DND-41 (cell line): ENCODE results near the gene ARSB.

Experiments used
- ATAC-seq: fragments of 200-7000 bp; cut with Tn5 transposase; 3 replicates; pipeline ENCODE4 v1.9.1; 2021; ENCODE audit warnings: low read depth; ENCODE audit not compliant: insufficient read depth
- DNase-seq: peaks from one replicate; pipeline ENCODE4 v3.0.0-alpha.2; 2020
- H2AFZ ChIP-seq: 2 replicates; pipeline ENCODE4 v1.6.0; 2012; ENCODE audit warnings: low read depth, low read length
- H3K27ac ChIP-seq: 2 replicates; pipeline ENCODE4 v1.5.1; 2012; ENCODE audit warnings: low read length, inconsistent platforms
- H3K27me3 ChIP-seq: fragments of 200-600 bp; sonication (generic); 2 replicates; pipeline ENCODE4 v1.6.0; 2012; ENCODE audit warnings: low read length, mild to moderate bottlenecking, inconsistent platforms; ENCODE audit not compliant: insufficient read depth, poor library complexity
- H3K36me3 ChIP-seq: 2 replicates; pipeline ENCODE4 v1.5.1; 2012; ENCODE audit warnings: low read length, inconsistent platforms; ENCODE audit not compliant: insufficient read depth
- H3K4me1 ChIP-seq: 2 replicates; pipeline ENCODE4 v1.5.1; 2012; ENCODE audit warnings: mild to moderate bottlenecking, low read length; ENCODE audit not compliant: insufficient read depth
- H3K4me2 ChIP-seq: 2 replicates; pipeline ENCODE4 v1.6.0; 2012; ENCODE audit warnings: mild to moderate bottlenecking, moderate library complexity, low read length, inconsistent platforms; ENCODE audit not compliant: insufficient read depth
- H3K4me3 ChIP-seq, 2 experiments: fragments of 200-600 bp in 1 of 2; shearing (Covaris generic) in 1 of 2; 2 replicates each; pipeline ENCODE4 v1.5.1; 2012 to 2016; ENCODE audit warnings: inconsistent platforms in 2 of 2, low read length in 2 of 2, mild to moderate bottlenecking in 2 of 2, low read depth in 1 of 2, moderate library complexity in 1 of 2
- H3K79me2 ChIP-seq: 2 replicates; pipeline ENCODE4 v1.6.0; 2012; ENCODE audit warnings: low read length, inconsistent platforms; ENCODE audit not compliant: insufficient read depth
- H3K9ac ChIP-seq: 2 replicates; pipeline ENCODE4 v1.6.0; 2012; ENCODE audit warnings: low read depth, mild to moderate bottlenecking, inconsistent platforms, low read length, moderate library complexity
- H3K9me3 ChIP-seq: 2 replicates; pipeline ENCODE4 v1.5.1; 2012; ENCODE audit warnings: low read length, moderate library complexity, mild to moderate bottlenecking, inconsistent platforms; ENCODE audit not compliant: insufficient read depth, severe bottlenecking
- H4K20me1 ChIP-seq: 2 replicates; pipeline ENCODE4 v1.6.0; 2012; ENCODE audit warnings: low read length; ENCODE audit not compliant: insufficient read depth
- EZH2 ChIP-seq: IDR thresholded peaks from 3 replicates; pipeline ENCODE4 v1.6.1; 2012; ENCODE audit warnings: borderline replicate concordance, low read depth, mild to moderate bottlenecking, moderate library complexity, low read length, inconsistent platforms; ENCODE audit not compliant: severe bottlenecking
- TF ChIP-seq, protein P1 (sequence below): IDR thresholded peaks from 2 replicates; pipeline ENCODE4 v1.5.1; 2012; ENCODE audit warnings: borderline replicate concordance, low read length, moderate library complexity, mild to moderate bottlenecking; ENCODE audit not compliant: poor library complexity, severe bottlenecking; ENCODE audit errors: extremely low read depth

The ARSB gene

DNA sequence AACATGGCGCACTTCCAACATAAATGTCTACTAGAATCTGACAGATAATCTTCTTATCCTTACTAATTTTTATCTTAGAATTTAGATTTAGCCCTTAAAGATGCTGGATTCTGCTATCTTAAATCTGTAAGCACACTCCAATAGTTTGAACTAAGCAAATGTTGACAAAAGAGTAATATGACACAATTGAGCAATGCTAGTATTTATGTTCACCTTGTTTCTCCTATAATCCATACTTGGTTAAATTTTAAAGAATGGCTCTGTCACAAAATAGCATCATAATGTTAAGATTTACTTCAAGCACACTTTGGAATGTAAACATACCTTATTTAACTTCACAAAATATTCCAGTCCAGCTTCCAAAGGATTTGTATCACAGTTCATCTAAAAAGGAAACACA, 38.8 kb upstream of the ARSB start:
- Histone ChIP-seq H4K20me1 (no peaks in the 10 kb centered on the region), H3K9ac (no peak overlapping the region), H3K4me3 (no peak overlapping the region), H3K4me2 (no peak overlapping the region), H3K36me3 (no peaks in the 10 kb centered on the region), H3K4me1 (peaks cover 4% of the 10 kb centered on the region; the same call in 1 of the 2 replicates), H3K79me2 (no peaks in the 10 kb centered on the region), H3K27me3 (peaks cover 4% of the 10 kb centered on the region), H2AFZ (no peak overlapping the region), H3K9me3 (no peaks in the 10 kb centered on the region), H3K27ac (no peak overlapping the region)
- DNase-seq: no peak
- ATAC-seq: no peak
- TF ChIP-seq, protein P1, sequence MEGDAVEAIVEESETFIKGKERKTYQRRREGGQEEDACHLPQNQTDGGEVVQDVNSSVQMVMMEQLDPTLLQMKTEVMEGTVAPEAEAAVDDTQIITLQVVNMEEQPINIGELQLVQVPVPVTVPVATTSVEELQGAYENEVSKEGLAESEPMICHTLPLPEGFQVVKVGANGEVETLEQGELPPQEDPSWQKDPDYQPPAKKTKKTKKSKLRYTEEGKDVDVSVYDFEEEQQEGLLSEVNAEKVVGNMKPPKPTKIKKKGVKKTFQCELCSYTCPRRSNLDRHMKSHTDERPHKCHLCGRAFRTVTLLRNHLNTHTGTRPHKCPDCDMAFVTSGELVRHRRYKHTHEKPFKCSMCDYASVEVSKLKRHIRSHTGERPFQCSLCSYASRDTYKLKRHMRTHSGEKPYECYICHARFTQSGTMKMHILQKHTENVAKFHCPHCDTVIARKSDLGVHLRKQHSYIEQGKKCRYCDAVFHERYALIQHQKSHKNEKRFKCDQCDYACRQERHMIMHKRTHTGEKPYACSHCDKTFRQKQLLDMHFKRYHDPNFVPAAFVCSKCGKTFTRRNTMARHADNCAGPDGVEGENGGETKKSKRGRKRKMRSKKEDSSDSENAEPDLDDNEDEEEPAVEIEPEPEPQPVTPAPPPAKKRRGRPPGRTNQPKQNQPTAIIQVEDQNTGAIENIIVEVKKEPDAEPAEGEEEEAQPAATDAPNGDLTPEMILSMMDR: no peak
- no peak for TF ChIP-seq EZH2

DNA sequence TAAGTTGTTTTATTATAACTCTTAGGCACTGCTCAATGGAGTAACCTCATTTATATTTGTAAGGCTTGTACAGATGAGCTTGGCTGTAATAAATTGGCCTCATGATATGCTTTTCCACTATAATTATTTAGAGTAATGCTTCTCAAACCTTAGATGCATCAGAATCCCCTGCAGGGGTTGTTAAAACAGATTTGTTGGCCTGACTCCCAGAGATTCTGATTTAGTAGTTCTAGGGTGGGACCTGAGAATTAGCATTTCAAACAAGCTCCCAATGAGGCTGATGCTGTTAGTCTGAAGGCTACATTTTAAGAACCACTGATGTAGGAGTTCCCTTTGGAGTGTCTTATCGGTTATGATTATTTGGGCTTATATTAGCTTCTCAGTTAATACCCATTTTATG, 38.2 kb upstream of the ARSB start:
- H3K27ac ChIP-seq: no peak overlapping the region
- TF ChIP-seq, protein P1: no peak
- no peak for TF ChIP-seq EZH2
- peaks cover 4% of the 10 kb centered on the region for H3K27me3 ChIP-seq
- no peaks in the 10 kb centered on the region for H3K36me3 ChIP-seq
- peaks cover 4% of the 10 kb centered on the region; the same call in 1 of the 2 replicates for H3K4me1 ChIP-seq
- ATAC-seq (no peak), DNase-seq (no peak)
- no peak overlapping the region for H2AFZ ChIP-seq
- no peaks in the 10 kb centered on the region for H3K9me3 ChIP-seq
- H4K20me1 ChIP-seq: no peaks in the 10 kb centered on the region
- H3K4me2 ChIP-seq: no peak overlapping the region
- no peak overlapping the region for H3K4me3 ChIP-seq
- H3K9ac ChIP-seq: no peak overlapping the region
- H3K79me2 ChIP-seq: no peaks in the 10 kb centered on the region

GRCh38 chr5:79022771-79023170, 37.7 kb upstream of the ARSB start:
- H3K36me3 ChIP-seq: no peaks in the 10 kb centered on the region
- no peak overlapping the region for H3K27ac ChIP-seq
- no peak overlapping the region for H3K4me2 ChIP-seq
- DNase-seq (no peak), ATAC-seq (no peak)
- no peak for TF ChIP-seq EZH2
- TF ChIP-seq, protein P1: no peak
- H3K79me2 ChIP-seq: no peaks in the 10 kb centered on the region
- H3K27me3 ChIP-seq: peaks cover 4% of the 10 kb centered on the region
- no peaks in the 10 kb centered on the region for H3K9me3 ChIP-seq
- no peaks in the 10 kb centered on the region for H4K20me1 ChIP-seq
- no peak overlapping the region for H2AFZ ChIP-seq
- no peak overlapping the region for H3K4me3 ChIP-seq
- H3K9ac ChIP-seq: no peak overlapping the region
- H3K4me1 ChIP-seq: peaks cover 4% of the 10 kb centered on the region; the same call in 1 of the 2 replicates

- H3K9me3 ChIP-seq: no peaks in the 10 kb centered on the region
- DNase-seq: no peak
- H3K79me2 ChIP-seq: no peaks in the 10 kb centered on the region
- TF ChIP-seq, protein P1: no peak
- TF ChIP-seq EZH2: no peak
- no peaks in the 10 kb centered on the region for H4K20me1 ChIP-seq
- H3K4me2 ChIP-seq: no peak overlapping the region
- H3K9ac ChIP-seq: no peak overlapping the region
- H3K27me3 ChIP-seq: peaks cover 4% of the 10 kb centered on the region
- H3K4me1 ChIP-seq: peaks cover 4% of the 10 kb centered on the region; the same call in 1 of the 2 replicates
- H2AFZ ChIP-seq: no peak overlapping the region
- no peak overlapping the region for H3K4me3 ChIP-seq
- no peak overlapping the region for H3K27ac ChIP-seq
- H3K36me3 ChIP-seq: no peaks in the 10 kb centered on the region
- no peak for ATAC-seq
These were observed 36.6 kb upstream of the ARSB start for GRCh38 chr5:79021753-79022152.
